ENCODE results near the gene TMA7. TPM values are rescaled to one million over a fixed set of nuclear protein-coding genes. Genes with fewer than 3 reads are reported as not detected.
"Not testable (repeated sequence)": the region's sequence is repeated elsewhere in the genome, so short reads cannot be mapped to it uniquely, and the experiment has no call there.

TMA7 gene
- total RNA-seq, 1 experiment from 2014 or later = 152 TPM

GRCh38 chr3:48459331-48459730 lies 19.3 kb downstream of the TMA7 start:
- BruUV-seq (replicated peaks) = no TSS peak
- ChIA-PET POLR2A (ENCODE audit: low non-redundant PET) (no interaction called here), CTCF (no interaction called here)
- Histone ChIP-seq H3K27me3 (replicated peaks; ENCODE audit: insufficient read depth, low read depth, low read length, poor library complexity) (no peaks in the 10 kb centered on the region), H3K4me1 (ENCODE audit: insufficient read depth, low read length, poor library complexity, severe bottlenecking) (no peaks in the 10 kb centered on the region), H3K36me3 (ENCODE audit: insufficient read depth, low read length, poor library complexity, severe bottlenecking) (peaks cover 10% of the 10 kb centered on the region), H3K9me3 (ENCODE audit: low read depth, low read length, poor library complexity, severe bottlenecking) (no peaks in the 10 kb centered on the region), H3K4me3 (ENCODE audit: low read depth, low read length, poor library complexity, severe bottlenecking) (no peak overlapping the region), H3K27ac (ENCODE audit: low read depth, low read length, poor library complexity, severe bottlenecking) (no peak overlapping the region)
- DNase-seq (ENCODE audit: low spot score) = no peak
- intact Hi-C loops (cut with micrococcal nuclease; ENCODE audit: unreplicated experiment) = no loop called here
- TF ChIP-seq CTCF (conservative IDR thresholded peaks at IDR 0.05; ENCODE audit: low read depth, low read length) (no peak), EZH2 (IDR thresholded peaks at IDR 0.05; ENCODE audit: borderline replicate concordance, low read depth, low read length, poor library complexity, severe bottlenecking) (no peak)

- POLR2A ChIA-PET (ENCODE audit: low non-redundant PET) = no interaction called here
- H3K4me1 ChIP-seq (ENCODE audit: insufficient read depth, low read length, poor library complexity, severe bottlenecking) = no peaks in the 10 kb centered on the region
- H3K36me3 ChIP-seq (ENCODE audit: insufficient read depth, low read length, poor library complexity, severe bottlenecking) = peaks cover 10% of the 10 kb centered on the region
- no peak overlapping the region for H3K4me3 ChIP-seq (ENCODE audit: low read depth, low read length, poor library complexity, severe bottlenecking)
- no peaks in the 10 kb centered on the region for H3K27me3 ChIP-seq (replicated peaks; ENCODE audit: insufficient read depth, low read depth, low read length, poor library complexity)
- intact Hi-C loops (cut with micrococcal nuclease; ENCODE audit: unreplicated experiment) = no loop called here
- no peaks in the 10 kb centered on the region for H3K9me3 ChIP-seq (ENCODE audit: low read depth, low read length, poor library complexity, severe bottlenecking)
- CTCF ChIA-PET = no interaction called here
- DNase-seq (ENCODE audit: low spot score) = no peak
- BruUV-seq (replicated peaks) = no TSS peak
- TF ChIP-seq EZH2 (IDR thresholded peaks at IDR 0.05; ENCODE audit: borderline replicate concordance, low read depth, low read length, poor library complexity, severe bottlenecking) (no peak), CTCF (conservative IDR thresholded peaks at IDR 0.05; ENCODE audit: low read depth, low read length) (no peak)
- H3K27ac ChIP-seq (ENCODE audit: low read depth, low read length, poor library complexity, severe bottlenecking) = no peak overlapping the region
These were observed 19.9 kb downstream of the TMA7 start for GRCh38 chr3:48459773-48460516.

GRCh38 chr3:48460517-48460902 lies 20.5 kb downstream of the TMA7 start:
- no peak overlapping the region for H3K4me3 ChIP-seq (ENCODE audit: low read depth, low read length, poor library complexity, severe bottlenecking)
- ChIA-PET POLR2A (ENCODE audit: low non-redundant PET) (no interaction called here), CTCF (no interaction called here)
- no peaks in the 10 kb centered on the region for H3K9me3 ChIP-seq (ENCODE audit: low read depth, low read length, poor library complexity, severe bottlenecking)
- intact Hi-C loops (cut with micrococcal nuclease; ENCODE audit: unreplicated experiment) = no loop called here
- no peaks in the 10 kb centered on the region for H3K4me1 ChIP-seq (ENCODE audit: insufficient read depth, low read length, poor library complexity, severe bottlenecking)
- H3K27me3 ChIP-seq (replicated peaks; ENCODE audit: insufficient read depth, low read depth, low read length, poor library complexity) = no peaks in the 10 kb centered on the region
- TF ChIP-seq CTCF (conservative IDR thresholded peaks at IDR 0.05; ENCODE audit: low read depth, low read length) (no peak), EZH2 (IDR thresholded peaks at IDR 0.05; ENCODE audit: borderline replicate concordance, low read depth, low read length, poor library complexity, severe bottlenecking) (no peak)
- no TSS peak for BruUV-seq (replicated peaks)
- DNase-seq (ENCODE audit: low spot score) = no peak
- peaks cover 10% of the 10 kb centered on the region for H3K36me3 ChIP-seq (ENCODE audit: insufficient read depth, low read length, poor library complexity, severe bottlenecking)
- no peak overlapping the region for H3K27ac ChIP-seq (ENCODE audit: low read depth, low read length, poor library complexity, severe bottlenecking)

GRCh38 chr3:48461767-48462166 lies 21.7 kb downstream of the TMA7 start:
- H3K4me3 ChIP-seq (ENCODE audit: low read depth, low read length, poor library complexity, severe bottlenecking); DNase-seq (ENCODE audit: low spot score); H3K4me1 ChIP-seq (ENCODE audit: insufficient read depth, low read length, poor library complexity, severe bottlenecking); BruUV-seq (replicated peaks); H3K9me3 ChIP-seq (ENCODE audit: low read depth, low read length, poor library complexity, severe bottlenecking); intact Hi-C loops (cut with micrococcal nuclease; ENCODE audit: unreplicated experiment); H3K27me3 ChIP-seq (replicated peaks; ENCODE audit: insufficient read depth, low read depth, low read length, poor library complexity); H3K27ac ChIP-seq (ENCODE audit: low read depth, low read length, poor library complexity, severe bottlenecking); CTCF ChIA-PET: not testable (repeated sequence)
- POLR2A ChIA-PET (ENCODE audit: low non-redundant PET) = interaction anchor here (0.7 kb wide), 1 partner anchor 58 kb away, joined by 3 read pairs; no protein-coding TSS in a partner anchor
- H3K36me3 ChIP-seq (ENCODE audit: insufficient read depth, low read length, poor library complexity, severe bottlenecking) = peaks cover 10% of the 10 kb centered on the region
